Measurements from ENCODE around the gene FOXP2. TPM values are rescaled to one million over a fixed set of nuclear protein-coding genes. Genes with fewer than 3 reads are reported as not detected.

Gene FOXP2
- total and polyA plus RNA-seq, 3 donors from 2014 or later, result 2.5 to 5.9 (median 3.8) TPM

DNA sequence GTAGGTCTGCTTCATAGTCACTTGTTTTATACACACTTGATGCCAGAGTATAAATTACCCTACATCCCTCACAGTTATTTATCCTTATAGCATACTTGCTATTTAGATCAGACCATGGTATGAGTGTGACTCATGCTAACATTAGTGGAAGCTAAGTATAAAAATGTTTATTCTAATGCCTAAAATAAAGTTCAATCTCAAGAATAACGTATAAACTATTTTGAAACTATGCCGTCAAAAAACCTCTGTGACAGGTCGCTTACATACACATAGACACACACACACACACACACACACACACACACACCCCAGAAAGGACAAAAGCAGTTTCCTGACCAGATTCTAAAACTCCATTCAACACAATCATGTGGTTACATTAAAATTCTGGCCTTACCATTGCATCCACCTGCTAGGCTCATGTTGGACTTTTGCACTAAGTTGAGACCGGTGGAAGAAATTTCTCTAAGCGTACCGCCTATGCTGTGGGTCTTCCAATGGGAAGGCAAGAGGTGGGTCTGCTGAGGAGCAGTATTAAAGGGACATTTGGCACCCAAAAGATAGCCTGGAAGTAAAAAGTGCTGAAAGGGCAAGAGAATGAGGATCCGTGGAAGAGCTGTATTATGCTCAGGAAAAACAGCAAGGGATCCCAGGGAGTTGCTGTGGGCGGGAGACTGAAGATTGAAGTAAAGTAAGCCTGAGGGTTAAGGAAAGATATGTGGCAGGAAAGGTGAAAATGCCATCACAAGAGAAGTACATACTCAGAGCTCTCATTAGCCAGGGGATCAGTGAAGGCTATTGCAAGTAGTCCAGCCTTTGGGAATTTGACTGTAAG is 5.0 kb downstream of the FOXP2 start:
- intact Hi-C loops (cut with DNase I; ENCODE audit: low total_unique reads), result no loop called here
- no peaks in the 10 kb centered on the region for H3K36me3 ChIP-seq (ENCODE audit: low read depth, missing control alignments)
- no peaks in the 10 kb centered on the region for H3K27me3 ChIP-seq
- H3K4me1 ChIP-seq, result no peaks in the 10 kb centered on the region
- H3K9me3 ChIP-seq, result no peaks in the 10 kb centered on the region
- DNase-seq, result no peak
- no peak overlapping the region for H3K4me3 ChIP-seq
- TF ChIP-seq, protein P1, sequence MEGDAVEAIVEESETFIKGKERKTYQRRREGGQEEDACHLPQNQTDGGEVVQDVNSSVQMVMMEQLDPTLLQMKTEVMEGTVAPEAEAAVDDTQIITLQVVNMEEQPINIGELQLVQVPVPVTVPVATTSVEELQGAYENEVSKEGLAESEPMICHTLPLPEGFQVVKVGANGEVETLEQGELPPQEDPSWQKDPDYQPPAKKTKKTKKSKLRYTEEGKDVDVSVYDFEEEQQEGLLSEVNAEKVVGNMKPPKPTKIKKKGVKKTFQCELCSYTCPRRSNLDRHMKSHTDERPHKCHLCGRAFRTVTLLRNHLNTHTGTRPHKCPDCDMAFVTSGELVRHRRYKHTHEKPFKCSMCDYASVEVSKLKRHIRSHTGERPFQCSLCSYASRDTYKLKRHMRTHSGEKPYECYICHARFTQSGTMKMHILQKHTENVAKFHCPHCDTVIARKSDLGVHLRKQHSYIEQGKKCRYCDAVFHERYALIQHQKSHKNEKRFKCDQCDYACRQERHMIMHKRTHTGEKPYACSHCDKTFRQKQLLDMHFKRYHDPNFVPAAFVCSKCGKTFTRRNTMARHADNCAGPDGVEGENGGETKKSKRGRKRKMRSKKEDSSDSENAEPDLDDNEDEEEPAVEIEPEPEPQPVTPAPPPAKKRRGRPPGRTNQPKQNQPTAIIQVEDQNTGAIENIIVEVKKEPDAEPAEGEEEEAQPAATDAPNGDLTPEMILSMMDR (IDR thresholded peaks at IDR 0.05), result no peak
- TF ChIP-seq POLR2A (IDR thresholded peaks at IDR 0.05), result no peak
- WGBS, 2 donors, result 78 to 95% methylated on average over 8 of the region's 8 CpGs
- no peak overlapping the region for H3K27ac ChIP-seq

DNA sequence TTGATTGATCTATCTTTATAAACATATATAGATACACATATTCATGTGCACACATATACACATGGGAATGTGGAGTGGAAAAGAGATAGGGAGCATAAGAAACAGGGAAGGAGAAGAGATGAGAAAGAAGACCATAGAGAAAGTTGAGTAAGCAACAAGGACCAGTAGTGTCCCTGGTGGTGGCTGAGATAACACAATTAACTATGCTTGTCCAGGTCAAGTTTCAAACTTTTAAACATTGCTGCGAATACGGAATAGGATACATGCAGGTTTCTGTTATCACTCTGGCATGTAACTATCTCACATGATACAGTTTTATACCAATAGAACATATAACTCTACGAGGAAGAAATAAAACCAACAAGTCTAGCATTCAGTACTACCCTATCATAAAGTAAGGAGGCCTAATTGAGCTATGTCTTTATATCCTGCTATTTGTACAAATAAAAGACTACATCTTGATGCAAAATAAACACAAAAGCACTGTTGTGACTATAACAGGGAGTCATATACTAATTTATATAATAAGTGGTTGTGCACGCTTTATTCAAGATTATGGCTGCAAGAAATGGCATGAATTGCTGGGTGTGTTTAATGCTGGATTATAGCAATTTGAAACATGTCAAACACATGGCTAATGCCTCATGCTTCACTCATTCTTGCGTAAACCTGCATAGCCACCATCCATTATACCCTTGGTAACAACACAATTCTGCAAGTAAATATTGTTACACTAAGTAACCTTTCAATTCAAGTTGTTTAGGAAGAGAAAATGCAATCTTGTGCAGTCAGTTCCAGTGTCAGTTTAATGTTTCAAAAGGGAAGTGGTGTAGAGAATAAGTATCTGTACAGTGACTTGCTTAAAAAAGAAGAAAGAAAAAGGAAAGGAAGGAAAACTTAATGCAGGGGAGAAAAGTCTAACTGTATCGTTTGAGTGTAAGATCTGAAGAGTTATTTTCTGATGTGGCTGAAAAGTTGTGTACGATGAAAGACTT is 8.2 kb downstream of the FOXP2 start:
- no peaks in the 10 kb centered on the region for H3K9me3 ChIP-seq
- H3K27me3 ChIP-seq, result no peaks in the 10 kb centered on the region
- TF ChIP-seq, protein P1 (IDR thresholded peaks at IDR 0.05), result peak in 1 of 3 experiments; percentile 22
- no peak for TF ChIP-seq POLR2A (IDR thresholded peaks at IDR 0.05)
- no peak overlapping the region for H3K27ac ChIP-seq
- no peaks in the 10 kb centered on the region for H3K36me3 ChIP-seq (ENCODE audit: low read depth, missing control alignments)
- no peak overlapping the region for H3K4me3 ChIP-seq
- no peaks in the 10 kb centered on the region for H3K4me1 ChIP-seq
- 87 to 92% methylated on average over 7 of the region's 7 CpGs for WGBS, 2 donors
- no peak for DNase-seq
- intact Hi-C loops (cut with DNase I; ENCODE audit: low total_unique reads), result no loop called here

DNA sequence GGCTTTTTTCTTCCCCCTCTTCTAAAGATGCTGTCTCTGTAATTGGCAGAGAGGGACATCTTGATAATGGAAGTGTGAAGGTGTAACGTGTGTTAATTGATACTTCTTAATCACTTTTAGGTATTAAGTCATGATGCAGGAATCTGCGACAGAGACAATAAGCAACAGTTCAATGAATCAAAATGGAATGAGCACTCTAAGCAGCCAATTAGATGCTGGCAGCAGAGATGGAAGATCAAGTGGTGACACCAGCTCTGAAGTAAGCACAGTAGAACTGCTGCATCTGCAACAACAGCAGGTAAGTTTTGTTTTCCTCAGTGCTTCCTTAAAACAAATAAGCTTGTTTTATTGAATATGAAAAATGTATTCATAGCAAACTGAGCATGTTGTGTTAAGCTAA is 11.8 kb downstream of the FOXP2 start:
- TF ChIP-seq, protein P1 (IDR thresholded peaks at IDR 0.05), result no peak
- TF ChIP-seq POLR2A (IDR thresholded peaks at IDR 0.05), result no peak

DNA sequence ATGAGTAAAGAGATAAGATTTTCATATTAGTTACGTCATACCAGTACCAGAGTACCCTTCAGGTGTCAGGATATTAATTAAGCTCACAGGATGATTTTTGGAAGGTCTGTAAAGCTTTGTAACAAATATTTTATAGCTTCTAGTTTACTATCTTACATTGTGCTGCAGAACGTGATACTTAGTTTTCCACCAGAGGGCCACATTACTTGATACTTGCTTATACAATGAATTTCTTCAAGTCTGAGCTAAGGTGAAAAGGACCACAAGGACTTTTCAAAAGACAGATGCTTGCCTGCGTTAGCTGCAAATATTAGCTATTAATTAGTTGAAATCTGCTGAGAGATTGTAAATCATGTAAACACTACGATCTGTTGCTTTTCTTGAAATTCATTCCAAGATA is 12.2 kb downstream of the FOXP2 start:
- Histone ChIP-seq H3K4me1 (no peaks in the 10 kb centered on the region), H3K9me3 (no peaks in the 10 kb centered on the region), H3K4me3 (no peak overlapping the region), H3K27ac (no peak overlapping the region), H3K27me3 (no peaks in the 10 kb centered on the region), H3K36me3 (ENCODE audit: low read depth, missing control alignments) (no peaks in the 10 kb centered on the region)
- no peak for DNase-seq
- intact Hi-C loops (cut with DNase I; ENCODE audit: low total_unique reads), result no loop called here
- TF ChIP-seq POLR2A (IDR thresholded peaks at IDR 0.05), result no peak
- TF ChIP-seq, protein P1 (IDR thresholded peaks at IDR 0.05), result no peak
- 67 to 72% methylated on average over 4 of the region's 4 CpGs for WGBS, 2 donors

More for the DNA sequence above, 11.8 kb downstream of the FOXP2 start:
- no peaks in the 10 kb centered on the region for H3K4me1 ChIP-seq
- no peak for DNase-seq
- WGBS, 2 donors, result 59 to 75% methylated on average over 2 of the region's 2 CpGs
- H3K36me3 ChIP-seq (ENCODE audit: low read depth, missing control alignments), result no peaks in the 10 kb centered on the region
- H3K9me3 ChIP-seq, result no peaks in the 10 kb centered on the region
- no peaks in the 10 kb centered on the region for H3K27me3 ChIP-seq
- H3K4me3 ChIP-seq, result no peak overlapping the region
- H3K27ac ChIP-seq, result no peak overlapping the region
- intact Hi-C loops (cut with DNase I; ENCODE audit: low total_unique reads), result no loop called here
